HEK293 (cell line): ENCODE results near the gene ACOT12.
A peak's percentile ranks its signal among the peaks of the same experiment; 100 is the strongest.

Experiments
- BCL6B ChIP-seq: fragments of 450-650 bp; formaldehyde crosslinking; IDR thresholded peaks from 2 replicates; pipeline ENCODE4 v1.5.1; 2017; ENCODE audit warnings: missing biosample characterization, missing genetic modification characterization
- INSM2 ChIP-seq: fragments of 450-650 bp; formaldehyde crosslinking; IDR thresholded peaks from 2 replicates; pipeline ENCODE4 v1.5.1; 2016; ENCODE audit warnings: missing biosample characterization, missing genetic modification characterization
- KLF10 ChIP-seq: fragments of 450-650 bp; IDR thresholded peaks from 2 replicates; pipeline ENCODE4 v1.5.1; 2018; ENCODE audit warnings: missing biosample characterization, mild to moderate bottlenecking, missing genetic modification characterization
- KLF8 ChIP-seq: fragments of 450-650 bp; formaldehyde crosslinking; IDR thresholded peaks from 2 replicates; pipeline ENCODE4 v1.5.1; 2016; ENCODE audit warnings: missing biosample characterization, missing genetic modification characterization
- PRDM4 ChIP-seq: fragments of 450-650 bp; formaldehyde crosslinking; IDR thresholded peaks from 2 replicates; pipeline ENCODE4 v1.5.1; 2017; ENCODE audit warnings: missing biosample characterization, missing genetic modification characterization
- SP3 ChIP-seq: fragments of 450-650 bp; formaldehyde crosslinking; IDR thresholded peaks from 2 replicates; pipeline ENCODE4 v1.5.1; 2016; ENCODE audit warnings: missing biosample characterization, missing genetic modification characterization
- YY2 ChIP-seq: fragments of 450-650 bp; formaldehyde crosslinking; IDR thresholded peaks from 2 replicates; pipeline ENCODE4 v1.5.1; 2016; ENCODE audit warnings: missing biosample characterization, missing genetic modification characterization
- ZBTB10 ChIP-seq: fragments of 450-650 bp; formaldehyde crosslinking; IDR thresholded peaks from 2 replicates; pipeline ENCODE4 v1.5.1; 2016; ENCODE audit warnings: missing biosample characterization, missing genetic modification characterization
- ZBTB17 ChIP-seq: fragments of 450-650 bp; formaldehyde crosslinking; IDR thresholded peaks from 2 replicates; pipeline ENCODE4 v1.5.1; 2016; ENCODE audit warnings: missing biosample characterization, missing genetic modification characterization
- ZBTB21 ChIP-seq: fragments of 450-650 bp; formaldehyde crosslinking; IDR thresholded peaks from 2 replicates; pipeline ENCODE4 v1.5.1; 2017; ENCODE audit warnings: missing biosample characterization, missing genetic modification characterization
- ZBTB44 ChIP-seq: fragments of 450-650 bp; IDR thresholded peaks from 2 replicates; pipeline ENCODE4 v1.5.1; 2018; ENCODE audit warnings: missing biosample characterization, mild to moderate bottlenecking, missing genetic modification characterization
- ZFP69B ChIP-seq: fragments of 450-650 bp; formaldehyde crosslinking; IDR thresholded peaks from 2 replicates; pipeline ENCODE4 v1.5.1; 2016; ENCODE audit warnings: missing biosample characterization, missing genetic modification characterization
- ZNF16 ChIP-seq: fragments of 450-650 bp; formaldehyde crosslinking; IDR thresholded peaks from 2 replicates; pipeline ENCODE4 v1.5.1; 2016; ENCODE audit warnings: low read depth, missing biosample characterization, missing genetic modification characterization
- ZNF214 ChIP-seq: fragments of 450-650 bp; formaldehyde crosslinking; IDR thresholded peaks from 2 replicates; pipeline ENCODE4 v1.5.1; 2017; ENCODE audit warnings: missing biosample characterization, mild to moderate bottlenecking, missing genetic modification characterization, borderline replicate concordance
- ZNF302 ChIP-seq: fragments of 450-650 bp; formaldehyde crosslinking; IDR thresholded peaks from 2 replicates; pipeline ENCODE4 v1.5.1; 2016; ENCODE audit warnings: missing biosample characterization, missing genetic modification characterization, low read depth
- ZNF335 ChIP-seq: fragments of 450-650 bp; formaldehyde crosslinking; conservative IDR thresholded peaks from 2 replicates; pipeline ENCODE4 v1.5.1; 2016; ENCODE audit warnings: missing biosample characterization, missing genetic modification characterization
- ZNF48 ChIP-seq: fragments of 450-650 bp; formaldehyde crosslinking; IDR thresholded peaks from 2 replicates; pipeline ENCODE4 v1.5.1; 2016; ENCODE audit warnings: missing biosample characterization, missing genetic modification characterization
- ZNF488 ChIP-seq: fragments of 450-650 bp; formaldehyde crosslinking; IDR thresholded peaks from 2 replicates; pipeline ENCODE4 v1.5.1; 2016; ENCODE audit warnings: missing biosample characterization, missing genetic modification characterization
- ZNF558 ChIP-seq: fragments of 450-650 bp; formaldehyde crosslinking; IDR thresholded peaks from 2 replicates; pipeline ENCODE4 v1.5.1; 2016; ENCODE audit warnings: missing biosample characterization, missing genetic modification characterization
- ZNF560 ChIP-seq: fragments of 450-650 bp; formaldehyde crosslinking; IDR thresholded peaks from 2 replicates; pipeline ENCODE4 v1.5.1; 2017; ENCODE audit warnings: missing biosample characterization, missing genetic modification characterization, borderline replicate concordance
- ZNF600 ChIP-seq: fragments of 450-650 bp; formaldehyde crosslinking; IDR thresholded peaks from 2 replicates; pipeline ENCODE4 v1.5.1; 2016; ENCODE audit warnings: missing biosample characterization, missing genetic modification characterization
- ZNF624 ChIP-seq: fragments of 450-650 bp; formaldehyde crosslinking; IDR thresholded peaks from 2 replicates; pipeline ENCODE4 v1.5.1; 2017; ENCODE audit warnings: missing biosample characterization, missing genetic modification characterization
- ZNF670 ChIP-seq: fragments of 450-650 bp; formaldehyde crosslinking; IDR thresholded peaks from 2 replicates; pipeline ENCODE4 v1.5.1; 2016; ENCODE audit warnings: missing biosample characterization, missing genetic modification characterization, low read depth
- ZNF692 ChIP-seq: fragments of 450-650 bp; formaldehyde crosslinking; IDR thresholded peaks from 2 replicates; pipeline ENCODE4 v1.5.1; 2016; ENCODE audit warnings: missing biosample characterization, missing genetic modification characterization
- ZSCAN23 ChIP-seq: fragments of 450-650 bp; formaldehyde crosslinking; IDR thresholded peaks from 2 replicates; pipeline ENCODE4 v1.5.1; 2016; ENCODE audit warnings: missing biosample characterization, missing genetic modification characterization
- ZSCAN4 ChIP-seq: fragments of 450-650 bp; formaldehyde crosslinking; IDR thresholded peaks from 2 replicates; pipeline ENCODE4 v1.5.1; 2017; ENCODE audit warnings: missing biosample characterization, missing genetic modification characterization

The ACOT12 gene

GRCh38 chr5:81422671-81423070 lies 28.7 kb upstream of the ACOT12 start (continued):
- peak; percentile 88 for TF ChIP-seq ZBTB44
- no peak for TF ChIP-seq ZNF624 (tag by site-specific recombination)
- peak; percentile 66 for TF ChIP-seq KLF8 (tag by site-specific recombination)
- TF ChIP-seq ZSCAN4: peak; percentile 43; the same call in 1 of the 2 replicates
- no peak; the same call in 1 of the 2 replicates for TF ChIP-seq ZNF488 (tag by site-specific recombination)
- TF ChIP-seq ZNF302 (tag by site-specific recombination): 0 out of 2 replicates have a peak, but pooled peaks have one; percentile 64
- no peak for TF ChIP-seq ZNF48
- TF ChIP-seq ZNF558 (tag by site-specific recombination): 0 out of 2 replicates have a peak, but pooled peaks have one; percentile 26
- TF ChIP-seq ZFP69B (tag by site-specific recombination): peak; percentile 74
- TF ChIP-seq KLF10 (tag by site-specific recombination): peak; percentile 85
- TF ChIP-seq ZBTB21 (tag by site-specific recombination): peak; percentile 87
- peak; percentile 96 for TF ChIP-seq INSM2
- TF ChIP-seq ZNF16 (tag by site-specific recombination): no peak
- TF ChIP-seq ZNF600 (tag by site-specific recombination): peak; percentile 85
- TF ChIP-seq BCL6B: peak; percentile 56; the same call in 1 of the 2 replicates
- TF ChIP-seq ZNF214 (tag by site-specific recombination): no peak
- 0 out of 2 replicates have a peak, but pooled peaks have one; percentile 29 for TF ChIP-seq SP3 (tag by site-specific recombination)
- peak; percentile 90 for TF ChIP-seq ZNF692 (tag by site-specific recombination)
- TF ChIP-seq ZNF670: no peak
- no peak for TF ChIP-seq ZNF560
- peak; percentile 45; the same call in 1 of the 2 replicates for TF ChIP-seq ZSCAN23 (tag by site-specific recombination)
- TF ChIP-seq ZNF335 (tag by site-specific recombination): peak; percentile 46
- peak; percentile 68 for TF ChIP-seq ZBTB17 (tag by site-specific recombination)
- TF ChIP-seq YY2 (tag by site-specific recombination): peak; percentile 40; the same call in 1 of the 2 replicates
- TF ChIP-seq ZBTB10 (tag by site-specific recombination): no peak
- TF ChIP-seq PRDM4 (tag by site-specific recombination): peak; percentile 58; the same call in 1 of the 2 replicates
